NT2/D1 (cell line): Measurements from ENCODE around the gene IL26.

Experiments used
- YY1 ChIP-seq: IDR thresholded peaks from 2 replicates; pipeline ENCODE4 v1.6.1; 2011; ENCODE audit not compliant: insufficient read length, insufficient read depth
- ZNF274 ChIP-seq: IDR thresholded peaks from 2 replicates; pipeline ENCODE4 v1.6.1; 2011; ENCODE audit warnings: mild to moderate bottlenecking, low read depth, low read length

GRCh38 chr12:68178184-68178583 is 47.4 kb downstream of the IL26 start:
- no peak for TF ChIP-seq YY1
- no peak for TF ChIP-seq ZNF274
